Upper lobe of left lung (tissue), 6 donors: ENCODE results near the gene ABCC6. TPM values are rescaled to one million over a fixed set of nuclear protein-coding genes. Genes with fewer than 3 reads are reported as not detected.

Experiments used
- ATAC-seq, 2 donors: fragments of 200-7000 bp; cut with Tn5 transposase; one replicate each; pipeline ENCODE4 v1.9.1; 2022; ENCODE audit warnings: mild to moderate bottlenecking in 2 of 2, moderate library complexity in 2 of 2; ENCODE audit not compliant: low FRiP score in 2 of 2
- DNase-seq, 2 donors: peaks; one replicate each; pipeline ENCODE4 v3.0.0-alpha.2; 2019 to 2020
- H3K27ac ChIP-seq, 4 donors: fragments of 200-600 bp; sonication (generic); one replicate each; pipeline ENCODE4 v1.5.1; 2016 to 2019
- H3K27me3 ChIP-seq, 4 donors: fragments of 200-600 bp; sonication (generic); one replicate each; pipeline ENCODE4 v1.5.1; 2017 to 2019
- H3K36me3 ChIP-seq, 4 donors: fragments of 200-600 bp; sonication (generic); one replicate each; pipeline ENCODE4 v1.5.1; 2016 to 2019
- H3K4me1 ChIP-seq, 4 donors: fragments of 200-600 bp; sonication (generic); one replicate each; pipeline ENCODE4 v1.5.1; 2018 to 2019
- H3K4me3 ChIP-seq, 4 donors: fragments of 200-600 bp; sonication (generic); one replicate each; pipeline ENCODE4 v1.5.1; 2017 to 2019; ENCODE audit warnings: mild to moderate bottlenecking in 2 of 4, moderate library complexity in 1 of 4
- H3K9me3 ChIP-seq, 4 donors: fragments of 200-600 bp; sonication (generic); one replicate each; pipeline ENCODE4 v1.5.1; 2018 to 2019
- CTCF ChIP-seq, 6 experiments: fragments of 450-650 bp in 4 of 6; fragments of 200-600 bp in 2 of 6; sonication (generic) in 2 of 6; IDR thresholded peaks; one replicate each; pipeline ENCODE4 v1.5.1; 2016 to 2019; ENCODE audit warnings: antibody characterized with exemption in 6 of 6
- EP300 ChIP-seq, 4 donors: sonication (generic); formaldehyde crosslinking; IDR thresholded peaks; one replicate each; pipeline ENCODE4 v1.5.1; 2017; ENCODE audit warnings: antibody characterized with exemption in 4 of 4, control low read depth in 2 of 4
- POLR2A ChIP-seq, 4 donors: fragments of 450-650 bp; IDR thresholded peaks; one replicate each; pipeline ENCODE4 v1.5.1; 2016 to 2017; ENCODE audit warnings: antibody characterized with exemption in 4 of 4, mild to moderate bottlenecking in 2 of 4
- POLR2AphosphoS5 ChIP-seq, 2 donors: sonication (generic); formaldehyde crosslinking; IDR thresholded peaks; one replicate each; pipeline ENCODE4 v1.5.1; 2017; ENCODE audit warnings: antibody characterized with exemption in 2 of 2
- WGBS, 2 donors: methylation state at CpG; one replicate each; pipeline ENCODE4 v1.1.5; 2017 to 2018; 5-methylcytosine and 5-hydroxymethylcytosine counted together
- total RNA-seq, 6 donors: library from RNA; depleted of rRNA in 4 of 6; stranded (reverse); fragments of >200 nt in 4 of 6; gene quantifications; one replicate each; pipeline versions ENCODE4 v1.1.0 to v1.2.1, GENCODE V29; 2016 to 2021
- donor health status: DM: no; HTN: no; CAD: no; lungs with moderate emphysema.
- donor health status: DM: no; HTN: yes; CAD: no; lungs with severe emphysema.

The ABCC6 gene
- total RNA-seq, 6 donors from 2014 or later = 31.9 to 148 (median 41.8) TPM

GRCh38 chr16:16127469-16128116 is 95.7 kb downstream of the ABCC6 start:
- peak; percentile 84 to 90 for ATAC-seq
- H3K27me3 ChIP-seq = no peaks in the 10 kb centered on the region
- peaks cover 0 to 8% (median 6%) of the 10 kb centered on the region in 4 donors for H3K9me3 ChIP-seq
- peaks cover under 1 to 73% (median 42%) of the 10 kb centered on the region in 4 donors for H3K36me3 ChIP-seq
- peak in 1 of 2 donors; percentile 68 for DNase-seq
- H3K4me3 ChIP-seq = no peak overlapping the region
- peaks cover 0 to 6% (median 0%) of the 10 kb centered on the region in 4 donors for H3K4me1 ChIP-seq
- TF ChIP-seq POLR2AphosphoS5 (IDR thresholded peaks at IDR 0.05) = no peak
- TF ChIP-seq CTCF (IDR thresholded peaks at IDR 0.05) = peak; percentile 72 to 88 (median 82)
- TF ChIP-seq EP300 (IDR thresholded peaks at IDR 0.05) = no peak
- TF ChIP-seq POLR2A (IDR thresholded peaks at IDR 0.05) = no peak
- WGBS, 2 donors = 28 to 36% methylated on average over 9 to 11 of the region's 11 CpGs
- peak overlapping the region in 1 of 4 donors; percentile 52 for H3K27ac ChIP-seq

GRCh38 chr16:16126896-16127295 is 96.4 kb downstream of the ABCC6 start:
- TF ChIP-seq POLR2A (IDR thresholded peaks at IDR 0.05) (no peak), CTCF (IDR thresholded peaks at IDR 0.05) (no peak), POLR2AphosphoS5 (IDR thresholded peaks at IDR 0.05) (no peak), EP300 (IDR thresholded peaks at IDR 0.05) (no peak)
- peaks cover 3 to 76% (median 45%) of the 10 kb centered on the region in 4 donors for H3K36me3 ChIP-seq
- WGBS, 2 donors = 78 to 87% methylated on average over 10 of the region's 10 CpGs
- DNase-seq (no peak), ATAC-seq (no peak)
- H3K27me3 ChIP-seq = no peaks in the 10 kb centered on the region
- no peak overlapping the region for H3K4me3 ChIP-seq
- no peak overlapping the region for H3K27ac ChIP-seq
- peaks cover 0 to 6% (median 0%) of the 10 kb centered on the region in 4 donors for H3K4me1 ChIP-seq
- H3K9me3 ChIP-seq = peaks cover 0 to 8% (median 6%) of the 10 kb centered on the region in 4 donors

GRCh38 chr16:16124974-16125373 is 98.3 kb downstream of the ABCC6 start:
- no peak for DNase-seq
- ATAC-seq = no peak
- TF ChIP-seq CTCF (IDR thresholded peaks at IDR 0.05) (no peak), POLR2A (IDR thresholded peaks at IDR 0.05) (no peak), POLR2AphosphoS5 (IDR thresholded peaks at IDR 0.05) (no peak), EP300 (IDR thresholded peaks at IDR 0.05) (no peak)
- Histone ChIP-seq H3K9me3 (peaks cover 0 to 8% (median 6%) of the 10 kb centered on the region in 4 donors), H3K4me1 (peaks cover 0 to 13% (median 2%) of the 10 kb centered on the region in 4 donors), H3K27me3 (no peaks in the 10 kb centered on the region), H3K36me3 (peaks cover 3 to 66% (median 38%) of the 10 kb centered on the region in 4 donors), H3K27ac (no peak overlapping the region), H3K4me3 (no peak overlapping the region)
- 95 to 97% methylated on average over 3 of the region's 3 CpGs for WGBS, 2 donors

- 93 to 94% methylated on average over 10 of the region's 10 CpGs for WGBS, 2 donors
Measured at GRCh38 chr16:16124438-16124837, 98.9 kb downstream of the ABCC6 start.

More at GRCh38 chr16:16124438-16124837, 98.9 kb downstream of the ABCC6 start:
- H3K9me3 ChIP-seq = peaks cover 0 to 8% (median 6%) of the 10 kb centered on the region in 4 donors
- H3K4me1 ChIP-seq = peaks cover 0 to 18% (median 7%) of the 10 kb centered on the region in 4 donors
- DNase-seq = no peak
- peaks cover 3 to 60% (median 33%) of the 10 kb centered on the region in 4 donors for H3K36me3 ChIP-seq
- no peaks in the 10 kb centered on the region for H3K27me3 ChIP-seq
- H3K4me3 ChIP-seq = no peak overlapping the region
- ATAC-seq = no peak
- no peak overlapping the region for H3K27ac ChIP-seq
- TF ChIP-seq POLR2A (IDR thresholded peaks at IDR 0.05) (no peak), EP300 (IDR thresholded peaks at IDR 0.05) (no peak), CTCF (IDR thresholded peaks at IDR 0.05) (no peak), POLR2AphosphoS5 (IDR thresholded peaks at IDR 0.05) (no peak)
